Mammary epithelial cell (primary cell): ENCODE results near the gene BLOC1S5.

Experiments
- CTCF ChIP-seq, 2 donors: IDR thresholded peaks in 1 of 2; conservative IDR thresholded peaks in 1 of 2; 2 replicates each; pipeline ENCODE4 v1.5.1; 2011 to 2012; ENCODE audit warnings: inconsistent platforms in 2 of 2, low read length in 2 of 2, mild to moderate bottlenecking in 2 of 2, control low read depth in 1 of 2, low read depth in 1 of 2; ENCODE audit not compliant: insufficient read depth in 1 of 2; ENCODE audit errors: extremely low read depth in 1 of 2
- EZH2 ChIP-seq: IDR thresholded peaks from 2 replicates; pipeline ENCODE4 v1.6.1; 2012; ENCODE audit warnings: low read length, inconsistent platforms, borderline replicate concordance

- no peak for TF ChIP-seq CTCF (conservative IDR thresholded peaks at IDR 0.05 in 1 of 2, IDR thresholded peaks at IDR 0.05 in 1 of 2; ENCODE audit: extremely low read depth in 1 of 2, insufficient read depth in 1 of 2, low read depth in 1 of 2, low read length in 2 of 2)
- no peak for TF ChIP-seq EZH2
Observed at GRCh38 chr6:8085053-8085511, 20.9 kb upstream of the BLOC1S5 start.
